ENCODE measurements around the gene RAP1GAP2.

DNA sequence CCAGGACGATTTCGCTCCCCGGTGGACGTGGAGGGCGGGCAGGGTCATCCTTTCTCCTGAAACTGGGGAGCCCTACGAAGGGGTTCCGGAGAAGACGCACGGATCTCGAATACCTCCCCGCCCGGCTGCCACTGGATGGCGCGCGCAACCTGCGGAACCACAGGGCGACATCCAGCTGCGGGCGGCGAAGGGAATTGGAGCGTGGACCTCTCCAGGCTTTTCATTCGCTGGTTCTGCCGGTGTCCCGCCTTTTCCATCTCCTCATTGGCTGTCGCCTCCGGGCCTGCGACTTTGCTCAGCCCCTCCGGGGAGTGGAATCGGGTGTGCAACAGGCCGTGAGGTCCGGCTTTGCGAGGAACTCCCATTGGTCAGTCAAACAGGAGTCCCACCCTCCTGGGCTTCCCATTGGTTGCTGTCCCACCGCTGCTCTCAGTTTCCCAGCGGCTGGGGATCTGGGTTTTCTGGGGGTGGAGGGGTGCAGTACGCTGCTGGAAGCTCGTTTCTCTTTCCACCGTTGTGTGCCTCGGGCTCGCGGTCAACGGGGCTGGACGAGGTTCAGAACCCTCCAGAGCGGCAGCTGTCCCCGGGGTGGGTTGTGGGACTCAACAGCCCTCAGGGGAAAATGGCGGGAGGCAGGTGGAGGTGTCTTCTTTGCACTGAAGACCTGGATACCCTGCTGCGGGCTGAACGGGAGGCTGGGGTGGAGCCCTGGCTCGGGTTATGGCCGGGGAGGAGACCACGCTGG is 252.7 kb downstream of the RAP1GAP2 start:
- TF ChIP-seq, protein P1, sequence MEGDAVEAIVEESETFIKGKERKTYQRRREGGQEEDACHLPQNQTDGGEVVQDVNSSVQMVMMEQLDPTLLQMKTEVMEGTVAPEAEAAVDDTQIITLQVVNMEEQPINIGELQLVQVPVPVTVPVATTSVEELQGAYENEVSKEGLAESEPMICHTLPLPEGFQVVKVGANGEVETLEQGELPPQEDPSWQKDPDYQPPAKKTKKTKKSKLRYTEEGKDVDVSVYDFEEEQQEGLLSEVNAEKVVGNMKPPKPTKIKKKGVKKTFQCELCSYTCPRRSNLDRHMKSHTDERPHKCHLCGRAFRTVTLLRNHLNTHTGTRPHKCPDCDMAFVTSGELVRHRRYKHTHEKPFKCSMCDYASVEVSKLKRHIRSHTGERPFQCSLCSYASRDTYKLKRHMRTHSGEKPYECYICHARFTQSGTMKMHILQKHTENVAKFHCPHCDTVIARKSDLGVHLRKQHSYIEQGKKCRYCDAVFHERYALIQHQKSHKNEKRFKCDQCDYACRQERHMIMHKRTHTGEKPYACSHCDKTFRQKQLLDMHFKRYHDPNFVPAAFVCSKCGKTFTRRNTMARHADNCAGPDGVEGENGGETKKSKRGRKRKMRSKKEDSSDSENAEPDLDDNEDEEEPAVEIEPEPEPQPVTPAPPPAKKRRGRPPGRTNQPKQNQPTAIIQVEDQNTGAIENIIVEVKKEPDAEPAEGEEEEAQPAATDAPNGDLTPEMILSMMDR (IDR thresholded peaks at IDR 0.05): no peak
- TF ChIP-seq, protein P2, sequence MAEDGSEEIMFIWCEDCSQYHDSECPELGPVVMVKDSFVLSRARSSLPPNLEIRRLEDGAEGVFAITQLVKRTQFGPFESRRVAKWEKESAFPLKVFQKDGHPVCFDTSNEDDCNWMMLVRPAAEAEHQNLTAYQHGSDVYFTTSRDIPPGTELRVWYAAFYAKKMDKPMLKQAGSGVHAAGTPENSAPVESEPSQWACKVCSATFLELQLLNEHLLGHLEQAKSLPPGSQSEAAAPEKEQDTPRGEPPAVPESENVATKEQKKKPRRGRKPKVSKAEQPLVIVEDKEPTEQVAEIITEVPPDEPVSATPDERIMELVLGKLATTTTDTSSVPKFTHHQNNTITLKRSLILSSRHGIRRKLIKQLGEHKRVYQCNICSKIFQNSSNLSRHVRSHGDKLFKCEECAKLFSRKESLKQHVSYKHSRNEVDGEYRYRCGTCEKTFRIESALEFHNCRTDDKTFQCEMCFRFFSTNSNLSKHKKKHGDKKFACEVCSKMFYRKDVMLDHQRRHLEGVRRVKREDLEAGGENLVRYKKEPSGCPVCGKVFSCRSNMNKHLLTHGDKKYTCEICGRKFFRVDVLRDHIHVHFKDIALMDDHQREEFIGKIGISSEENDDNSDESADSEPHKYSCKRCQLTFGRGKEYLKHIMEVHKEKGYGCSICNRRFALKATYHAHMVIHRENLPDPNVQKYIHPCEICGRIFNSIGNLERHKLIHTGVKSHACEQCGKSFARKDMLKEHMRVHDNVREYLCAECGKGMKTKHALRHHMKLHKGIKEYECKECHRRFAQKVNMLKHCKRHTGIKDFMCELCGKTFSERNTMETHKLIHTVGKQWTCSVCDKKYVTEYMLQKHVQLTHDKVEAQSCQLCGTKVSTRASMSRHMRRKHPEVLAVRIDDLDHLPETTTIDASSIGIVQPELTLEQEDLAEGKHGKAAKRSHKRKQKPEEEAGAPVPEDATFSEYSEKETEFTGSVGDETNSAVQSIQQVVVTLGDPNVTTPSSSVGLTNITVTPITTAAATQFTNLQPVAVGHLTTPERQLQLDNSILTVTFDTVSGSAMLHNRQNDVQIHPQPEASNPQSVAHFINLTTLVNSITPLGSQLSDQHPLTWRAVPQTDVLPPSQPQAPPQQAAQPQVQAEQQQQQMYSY (CRISPR knock-in tag; IDR thresholded peaks at IDR 0.05): 0 out of 2 replicates have a peak, but pooled peaks have one; percentile 23
- TF ChIP-seq, protein P3, sequence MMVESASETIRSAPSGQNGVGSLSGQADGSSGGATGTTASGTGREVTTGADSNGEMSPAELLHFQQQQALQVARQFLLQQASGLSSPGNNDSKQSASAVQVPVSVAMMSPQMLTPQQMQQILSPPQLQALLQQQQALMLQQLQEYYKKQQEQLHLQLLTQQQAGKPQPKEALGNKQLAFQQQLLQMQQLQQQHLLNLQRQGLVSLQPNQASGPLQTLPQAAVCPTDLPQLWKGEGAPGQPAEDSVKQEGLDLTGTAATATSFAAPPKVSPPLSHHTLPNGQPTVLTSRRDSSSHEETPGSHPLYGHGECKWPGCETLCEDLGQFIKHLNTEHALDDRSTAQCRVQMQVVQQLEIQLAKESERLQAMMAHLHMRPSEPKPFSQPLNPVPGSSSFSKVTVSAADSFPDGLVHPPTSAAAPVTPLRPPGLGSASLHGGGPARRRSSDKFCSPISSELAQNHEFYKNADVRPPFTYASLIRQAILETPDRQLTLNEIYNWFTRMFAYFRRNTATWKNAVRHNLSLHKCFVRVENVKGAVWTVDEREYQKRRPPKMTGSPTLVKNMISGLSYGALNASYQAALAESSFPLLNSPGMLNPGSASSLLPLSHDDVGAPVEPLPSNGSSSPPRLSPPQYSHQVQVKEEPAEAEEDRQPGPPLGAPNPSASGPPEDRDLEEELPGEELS (CRISPR knock-in tag; IDR thresholded peaks at IDR 0.05): no peak
- TF ChIP-seq ATF6 (CRISPR knock-in tag; IDR thresholded peaks at IDR 0.05) (no peak), MYBL2 (CRISPR knock-in tag; IDR thresholded peaks at IDR 0.05) (no peak), TEAD4 (CRISPR knock-in tag; IDR thresholded peaks at IDR 0.05) (no peak), SP1 (CRISPR knock-in tag; conservative IDR thresholded peaks at IDR 0.05) (peak; percentile 58; the same call in 1 of the 2 replicates), ZSCAN18 (CRISPR knock-in tag; IDR thresholded peaks at IDR 0.05) (no peak), ETV6 (CRISPR knock-in tag; IDR thresholded peaks at IDR 0.05) (no peak), CBFB (CRISPR knock-in tag; IDR thresholded peaks at IDR 0.05; ENCODE audit: low read depth) (no peak)
- TF ChIP-seq, protein P4, sequence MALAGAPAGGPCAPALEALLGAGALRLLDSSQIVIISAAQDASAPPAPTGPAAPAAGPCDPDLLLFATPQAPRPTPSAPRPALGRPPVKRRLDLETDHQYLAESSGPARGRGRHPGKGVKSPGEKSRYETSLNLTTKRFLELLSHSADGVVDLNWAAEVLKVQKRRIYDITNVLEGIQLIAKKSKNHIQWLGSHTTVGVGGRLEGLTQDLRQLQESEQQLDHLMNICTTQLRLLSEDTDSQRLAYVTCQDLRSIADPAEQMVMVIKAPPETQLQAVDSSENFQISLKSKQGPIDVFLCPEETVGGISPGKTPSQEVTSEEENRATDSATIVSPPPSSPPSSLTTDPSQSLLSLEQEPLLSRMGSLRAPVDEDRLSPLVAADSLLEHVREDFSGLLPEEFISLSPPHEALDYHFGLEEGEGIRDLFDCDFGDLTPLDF (CRISPR knock-in tag; IDR thresholded peaks at IDR 0.05): no peak
- TF ChIP-seq, protein P5, sequence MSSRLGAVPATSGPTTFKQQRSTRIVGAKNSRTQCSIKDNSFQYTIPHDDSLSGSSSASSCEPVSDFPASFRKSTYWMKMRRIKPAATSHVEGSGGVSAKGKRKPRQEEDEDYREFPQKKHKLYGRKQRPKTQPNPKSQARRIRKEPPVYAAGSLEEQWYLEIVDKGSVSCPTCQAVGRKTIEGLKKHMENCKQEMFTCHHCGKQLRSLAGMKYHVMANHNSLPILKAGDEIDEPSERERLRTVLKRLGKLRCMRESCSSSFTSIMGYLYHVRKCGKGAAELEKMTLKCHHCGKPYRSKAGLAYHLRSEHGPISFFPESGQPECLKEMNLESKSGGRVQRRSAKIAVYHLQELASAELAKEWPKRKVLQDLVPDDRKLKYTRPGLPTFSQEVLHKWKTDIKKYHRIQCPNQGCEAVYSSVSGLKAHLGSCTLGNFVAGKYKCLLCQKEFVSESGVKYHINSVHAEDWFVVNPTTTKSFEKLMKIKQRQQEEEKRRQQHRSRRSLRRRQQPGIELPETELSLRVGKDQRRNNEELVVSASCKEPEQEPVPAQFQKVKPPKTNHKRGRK (CRISPR knock-in tag; IDR thresholded peaks at IDR 0.05; ENCODE audit: borderline replicate concordance): no peak
